GM15510 (cell line): ENCODE measurements around the gene HLA-DOA.

Experiments used
- POLR2A ChIP-seq: IDR thresholded peaks from 3 replicates; pipeline ENCODE4 v1.6.1; 2011; ENCODE audit warnings: borderline replicate concordance; ENCODE audit not compliant: insufficient read length; ENCODE audit errors: extremely low read depth

HLA-DOA gene

GRCh38 chr6:33021917-33022316, 12.5 kb upstream of the HLA-DOA start:
- no peak for TF ChIP-seq POLR2A

GRCh38 chr6:33019372-33019771, 10.0 kb upstream of the HLA-DOA start:
- TF ChIP-seq POLR2A, result no peak

GRCh38 chr6:33018904-33019303, 9.5 kb upstream of the HLA-DOA start:
- TF ChIP-seq POLR2A, result no peak

GRCh38 chr6:33018418-33018817, 9.0 kb upstream of the HLA-DOA start:
- TF ChIP-seq POLR2A, result no peak

- TF ChIP-seq POLR2A, result no peak
These were observed 8.4 kb upstream of the HLA-DOA start for GRCh38 chr6:33017694-33018353.

- no peak for TF ChIP-seq POLR2A
These were observed 7.6 kb upstream of the HLA-DOA start for GRCh38 chr6:33017018-33017417.

GRCh38 chr6:33015798-33016197, 6.4 kb upstream of the HLA-DOA start:
- TF ChIP-seq POLR2A, result no peak

- no peak for TF ChIP-seq POLR2A
These were observed 5.6 kb upstream of the HLA-DOA start for GRCh38 chr6:33014841-33015634.

- no peak for TF ChIP-seq POLR2A
These were observed 4.2 kb upstream of the HLA-DOA start for GRCh38 chr6:33013608-33014007.

GRCh38 chr6:33010356-33010755, 965 bp upstream of the HLA-DOA start:
- TF ChIP-seq POLR2A, result no peak

- TF ChIP-seq POLR2A, result no peak
These were observed 1.5 kb downstream of the HLA-DOA start for GRCh38 chr6:33007831-33008400.

- TF ChIP-seq POLR2A, result no peak
These were observed 4.5 kb downstream of the HLA-DOA start for GRCh38 chr6:33004940-33005339.

- no peak for TF ChIP-seq POLR2A
These were observed 7.7 kb downstream of the HLA-DOA start for GRCh38 chr6:33001685-33002084.

GRCh38 chr6:33000055-33000454, 9.3 kb downstream of the HLA-DOA start:
- TF ChIP-seq POLR2A, result no peak

GRCh38 chr6:32995448-32995847, 13.9 kb downstream of the HLA-DOA start:
- TF ChIP-seq POLR2A, result no peak
